Measurements from ENCODE around the gene NQO2. TPM values are rescaled to one million over a fixed set of nuclear protein-coding genes. Genes with fewer than 3 reads are reported as not detected.

Gene NQO2
- total RNA-seq, 1 experiment from 2014 or later, result 105 TPM

DNA sequence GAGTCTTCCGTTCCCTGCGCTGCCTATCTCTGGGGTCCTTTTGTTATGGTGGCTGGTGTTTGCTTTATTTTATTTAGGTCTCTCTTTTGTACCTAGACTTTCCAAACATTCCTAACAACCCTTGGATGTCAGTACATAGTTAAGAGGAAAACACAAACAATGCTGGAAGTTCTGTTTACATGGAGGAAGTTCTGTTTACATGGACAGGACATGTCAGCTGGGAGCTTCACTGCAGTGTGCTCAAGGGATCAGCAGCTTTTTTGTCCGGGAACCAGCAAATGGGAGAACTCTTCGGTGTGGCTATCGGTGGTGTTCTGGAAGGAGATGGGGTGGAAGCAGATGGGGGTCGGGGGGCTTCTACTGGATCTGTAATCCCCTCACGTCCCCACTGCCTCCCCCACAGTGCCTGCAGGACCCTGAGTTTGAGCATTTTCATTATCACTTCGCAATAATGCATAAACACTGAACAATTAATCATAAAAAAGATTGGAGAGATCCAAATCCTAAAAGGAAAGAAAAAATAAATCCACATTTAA lies 31.0 kb upstream of the NQO2 start:
- no peak overlapping the region for H4K8ac ChIP-seq (replicated peaks; ENCODE audit: insufficient read length, low read depth, low read length)
- no peak overlapping the region for H4K91ac ChIP-seq (ENCODE audit: insufficient read length, low read depth, low read length)
- no peaks in the 10 kb centered on the region for H4K20me1 ChIP-seq (ENCODE audit: control insufficient read depth, insufficient read depth, insufficient read length)
- H2BK12ac ChIP-seq (ENCODE audit: insufficient read length, low read depth, low read length), result no peak overlapping the region
- H3K23ac ChIP-seq (ENCODE audit: insufficient read length, low read depth, low read length), result no peak overlapping the region
- H3K4me1 Mint-ChIP-seq, result peaks cover 23 to 27% of the 10 kb centered on the region in 2 experiments
- no peaks in the 10 kb centered on the region; a peak in 2 of 7 replicates for H3K36me3 Mint-ChIP-seq (ENCODE audit: insufficient read depth in 1 of 3, low read depth in 3 of 3)
- no peak overlapping the region for H4K5ac ChIP-seq (ENCODE audit: insufficient read length, low read depth, low read length)
- no peak overlapping the region for H3K4me3 Mint-ChIP-seq
- H3K14ac ChIP-seq (ENCODE audit: insufficient read depth, low read length), result no peak overlapping the region
- no peaks in the 10 kb centered on the region for H3K79me2 ChIP-seq (ENCODE audit: insufficient read depth, low read length)
- no CpG with 5 or more reads among the region's 8 CpGs for WGBS (ENCODE audit: extremely low coverage, insufficient read length, low lambda C conversion rate)
- H3K9ac ChIP-seq (ENCODE audit: extremely low read depth, insufficient read length, low read length), result no peak overlapping the region
- no peak overlapping the region for H3K27ac ChIP-seq (ENCODE audit: insufficient read length, low read depth, low read length)
- no peak overlapping the region for H3K18ac ChIP-seq (ENCODE audit: insufficient read length, low read depth, low read length)
- no peaks in the 10 kb centered on the region for H3K9me3 ChIP-seq (ENCODE audit: control insufficient read depth, low read depth, low read length)
- peaks cover 3% of the 10 kb centered on the region; the same call in 1 of the 2 replicates for H3K4me1 ChIP-seq (ENCODE audit: insufficient read depth, low read length)
- H3K27me3 Mint-ChIP-seq (ENCODE audit: low read depth), result peaks cover 10% of the 10 kb centered on the region; the same call in 1 of the 2 replicates
- no peak overlapping the region for H2BK5ac ChIP-seq (ENCODE audit: insufficient read length, low read length)
- no peaks in the 10 kb centered on the region for H3K79me1 ChIP-seq (ENCODE audit: insufficient read depth, low read depth, low read length, poor library complexity, severe bottlenecking)
- no peak overlapping the region for H3K4me2 ChIP-seq (ENCODE audit: insufficient read depth, insufficient read length, low read length)
- H2AK5ac ChIP-seq (ENCODE audit: insufficient read length, low read length), result no peak overlapping the region
- H2BK15ac ChIP-seq (ENCODE audit: low read depth, low read length), result no peak overlapping the region
- peaks cover 6% of the 10 kb centered on the region for H3K23me2 ChIP-seq (ENCODE audit: insufficient read length, low read depth, low read length, poor library complexity, severe bottlenecking)
- H3K56ac ChIP-seq (ENCODE audit: insufficient read length, low read depth, low read length), result no peak overlapping the region
- no peak overlapping the region for H2BK120ac ChIP-seq (ENCODE audit: low read depth, low read length, poor library complexity, severe bottlenecking)
- no peak for DNase-seq
- H3K27ac Mint-ChIP-seq, result 0 out of 7 replicates have a peak overlapping the region, but pooled peaks of 1 of the 3 experiments have one; percentile 7
- no peak overlapping the region for H3K4ac ChIP-seq (ENCODE audit: low read depth, low read length)
- TF ChIP-seq, protein P1, sequence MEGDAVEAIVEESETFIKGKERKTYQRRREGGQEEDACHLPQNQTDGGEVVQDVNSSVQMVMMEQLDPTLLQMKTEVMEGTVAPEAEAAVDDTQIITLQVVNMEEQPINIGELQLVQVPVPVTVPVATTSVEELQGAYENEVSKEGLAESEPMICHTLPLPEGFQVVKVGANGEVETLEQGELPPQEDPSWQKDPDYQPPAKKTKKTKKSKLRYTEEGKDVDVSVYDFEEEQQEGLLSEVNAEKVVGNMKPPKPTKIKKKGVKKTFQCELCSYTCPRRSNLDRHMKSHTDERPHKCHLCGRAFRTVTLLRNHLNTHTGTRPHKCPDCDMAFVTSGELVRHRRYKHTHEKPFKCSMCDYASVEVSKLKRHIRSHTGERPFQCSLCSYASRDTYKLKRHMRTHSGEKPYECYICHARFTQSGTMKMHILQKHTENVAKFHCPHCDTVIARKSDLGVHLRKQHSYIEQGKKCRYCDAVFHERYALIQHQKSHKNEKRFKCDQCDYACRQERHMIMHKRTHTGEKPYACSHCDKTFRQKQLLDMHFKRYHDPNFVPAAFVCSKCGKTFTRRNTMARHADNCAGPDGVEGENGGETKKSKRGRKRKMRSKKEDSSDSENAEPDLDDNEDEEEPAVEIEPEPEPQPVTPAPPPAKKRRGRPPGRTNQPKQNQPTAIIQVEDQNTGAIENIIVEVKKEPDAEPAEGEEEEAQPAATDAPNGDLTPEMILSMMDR (conservative IDR thresholded peaks at IDR 0.05), result no peak
- no peak overlapping the region for H3T11ph ChIP-seq (ENCODE audit: low read length)
- H2BK20ac ChIP-seq (ENCODE audit: low read depth, low read length, poor library complexity, severe bottlenecking), result no peak overlapping the region
- H3K9me3 Mint-ChIP-seq, result peaks cover 0 to 4% of the 10 kb centered on the region in 2 experiments; a peak in 2 of 5 replicates
- H2AFZ ChIP-seq (ENCODE audit: low read length), result no peak overlapping the region
- no peaks in the 10 kb centered on the region for H3K27me3 ChIP-seq (ENCODE audit: insufficient read depth, low read length)

Data from H9 (cell line).